ENCODE results near the gene CCDC24.
A peak's percentile ranks its signal among the peaks of the same experiment; 100 is the strongest.

Gene CCDC24

DNA sequence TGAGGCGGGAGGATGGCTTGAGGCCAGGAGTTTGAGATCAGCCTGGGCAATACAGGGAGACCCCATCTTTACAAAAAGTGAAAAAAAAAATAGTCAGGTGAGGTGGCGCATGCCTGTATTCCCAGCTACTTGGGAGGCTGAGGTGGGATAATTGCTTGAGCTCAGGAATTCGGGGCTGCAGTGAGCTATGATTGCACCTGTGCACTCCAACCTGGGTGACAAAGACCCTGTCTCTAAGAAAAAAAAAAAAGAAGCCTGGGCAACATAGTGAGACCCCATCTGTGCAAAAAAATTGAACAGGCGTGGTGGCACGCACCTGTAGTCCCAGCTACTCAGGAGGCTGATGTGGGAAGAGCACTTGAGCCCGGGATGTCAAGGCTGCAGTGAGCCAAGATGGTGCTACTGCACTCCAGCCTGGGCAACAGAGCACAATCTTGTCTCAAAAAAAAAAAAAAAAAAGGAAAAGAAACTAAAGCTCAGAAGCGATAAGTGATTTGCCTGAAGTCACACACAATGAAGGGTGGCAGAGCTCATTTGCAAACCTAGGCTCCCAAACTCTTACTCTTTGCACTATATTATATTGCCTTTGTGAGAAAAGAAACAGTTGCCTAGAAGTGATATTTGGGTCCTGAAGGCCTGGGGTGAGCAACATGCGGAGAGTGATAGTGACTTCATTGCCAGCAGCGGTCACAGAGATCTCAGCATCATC, 2.0 kb downstream of the CCDC24 start:
- Histone ChIP-seq H3K9me3 (ENCODE audit: insufficient read depth, low read depth, low read length) (no peaks in the 10 kb centered on the region), H2AFZ (ENCODE audit: low read length) (no peak overlapping the region), H3K79me2 (ENCODE audit: insufficient read depth, low read length) (no peaks in the 10 kb centered on the region), H3K36me3 (ENCODE audit: insufficient read depth, low read length) (no peaks in the 10 kb centered on the region), H3K4me2 (ENCODE audit: low read depth, low read length, poor library complexity, severe bottlenecking) (no peak overlapping the region), H3F3A (ENCODE audit: low read depth) (no peaks in the 10 kb centered on the region), H3K9me2 (replicated peaks; ENCODE audit: low read depth, low read length) (no peaks in the 10 kb centered on the region), H3K9ac (ENCODE audit: low read depth, low read length, poor library complexity, severe bottlenecking) (no peak overlapping the region), H4K20me1 (ENCODE audit: insufficient read depth, low read length, poor library complexity, severe bottlenecking) (no peaks in the 10 kb centered on the region), H3K27me3 (ENCODE audit: insufficient read depth, low read length, poor library complexity, severe bottlenecking) (no peaks in the 10 kb centered on the region), H3K4me1 (ENCODE audit: insufficient read depth, low read length, poor library complexity, severe bottlenecking) (peaks cover 10% of the 10 kb centered on the region), H3K4me3 (ENCODE audit: low read length, poor library complexity, severe bottlenecking) (no peak overlapping the region)
- no peak for TF ChIP-seq EZH2phosphoT487 (IDR thresholded peaks at IDR 0.05; ENCODE audit: borderline replicate concordance)
- TF ChIP-seq, protein P1, sequence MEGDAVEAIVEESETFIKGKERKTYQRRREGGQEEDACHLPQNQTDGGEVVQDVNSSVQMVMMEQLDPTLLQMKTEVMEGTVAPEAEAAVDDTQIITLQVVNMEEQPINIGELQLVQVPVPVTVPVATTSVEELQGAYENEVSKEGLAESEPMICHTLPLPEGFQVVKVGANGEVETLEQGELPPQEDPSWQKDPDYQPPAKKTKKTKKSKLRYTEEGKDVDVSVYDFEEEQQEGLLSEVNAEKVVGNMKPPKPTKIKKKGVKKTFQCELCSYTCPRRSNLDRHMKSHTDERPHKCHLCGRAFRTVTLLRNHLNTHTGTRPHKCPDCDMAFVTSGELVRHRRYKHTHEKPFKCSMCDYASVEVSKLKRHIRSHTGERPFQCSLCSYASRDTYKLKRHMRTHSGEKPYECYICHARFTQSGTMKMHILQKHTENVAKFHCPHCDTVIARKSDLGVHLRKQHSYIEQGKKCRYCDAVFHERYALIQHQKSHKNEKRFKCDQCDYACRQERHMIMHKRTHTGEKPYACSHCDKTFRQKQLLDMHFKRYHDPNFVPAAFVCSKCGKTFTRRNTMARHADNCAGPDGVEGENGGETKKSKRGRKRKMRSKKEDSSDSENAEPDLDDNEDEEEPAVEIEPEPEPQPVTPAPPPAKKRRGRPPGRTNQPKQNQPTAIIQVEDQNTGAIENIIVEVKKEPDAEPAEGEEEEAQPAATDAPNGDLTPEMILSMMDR (conservative IDR thresholded peaks at IDR 0.05; ENCODE audit: low read length): no peak

- Histone ChIP-seq H3K9ac (ENCODE audit: low read depth, low read length, poor library complexity, severe bottlenecking) (no peak overlapping the region), H3K9me3 (ENCODE audit: insufficient read depth, low read depth, low read length) (no peaks in the 10 kb centered on the region), H2AFZ (ENCODE audit: low read length) (no peak overlapping the region), H3F3A (ENCODE audit: low read depth) (no peaks in the 10 kb centered on the region), H3K36me3 (ENCODE audit: insufficient read depth, low read length) (no peaks in the 10 kb centered on the region), H3K9me2 (replicated peaks; ENCODE audit: low read depth, low read length) (no peaks in the 10 kb centered on the region), H3K4me2 (ENCODE audit: low read depth, low read length, poor library complexity, severe bottlenecking) (no peak overlapping the region), H4K20me1 (ENCODE audit: insufficient read depth, low read length, poor library complexity, severe bottlenecking) (no peaks in the 10 kb centered on the region), H3K4me1 (ENCODE audit: insufficient read depth, low read length, poor library complexity, severe bottlenecking) (peaks cover 10% of the 10 kb centered on the region), H3K79me2 (ENCODE audit: insufficient read depth, low read length) (no peaks in the 10 kb centered on the region), H3K4me3 (ENCODE audit: low read length, poor library complexity, severe bottlenecking) (no peak overlapping the region), H3K27me3 (ENCODE audit: insufficient read depth, low read length, poor library complexity, severe bottlenecking) (no peaks in the 10 kb centered on the region)
- no peak for TF ChIP-seq EZH2phosphoT487 (IDR thresholded peaks at IDR 0.05; ENCODE audit: borderline replicate concordance)
- TF ChIP-seq, protein P1 (conservative IDR thresholded peaks at IDR 0.05; ENCODE audit: low read length): no peak
Observed at GRCh38 chr1:43994071-43994470, 2.7 kb downstream of the CCDC24 start.

- Histone ChIP-seq H3K9me2 (replicated peaks; ENCODE audit: low read depth, low read length) (no peaks in the 10 kb centered on the region), H3K9ac (ENCODE audit: low read depth, low read length, poor library complexity, severe bottlenecking) (no peak overlapping the region), H3K27me3 (ENCODE audit: insufficient read depth, low read length, poor library complexity, severe bottlenecking) (no peaks in the 10 kb centered on the region), H3K9me3 (ENCODE audit: insufficient read depth, low read depth, low read length) (no peaks in the 10 kb centered on the region), H4K20me1 (ENCODE audit: insufficient read depth, low read length, poor library complexity, severe bottlenecking) (no peaks in the 10 kb centered on the region), H3K4me1 (ENCODE audit: insufficient read depth, low read length, poor library complexity, severe bottlenecking) (peaks cover 10% of the 10 kb centered on the region), H3F3A (ENCODE audit: low read depth) (no peaks in the 10 kb centered on the region), H3K4me3 (ENCODE audit: low read length, poor library complexity, severe bottlenecking) (no peak overlapping the region), H3K4me2 (ENCODE audit: low read depth, low read length, poor library complexity, severe bottlenecking) (no peak overlapping the region), H3K36me3 (ENCODE audit: insufficient read depth, low read length) (no peaks in the 10 kb centered on the region), H3K79me2 (ENCODE audit: insufficient read depth, low read length) (no peaks in the 10 kb centered on the region), H2AFZ (ENCODE audit: low read length) (no peak overlapping the region)
- TF ChIP-seq, protein P1 (conservative IDR thresholded peaks at IDR 0.05; ENCODE audit: low read length): peak; percentile 63
- no peak for TF ChIP-seq EZH2phosphoT487 (IDR thresholded peaks at IDR 0.05; ENCODE audit: borderline replicate concordance)
Observed at GRCh38 chr1:43994794-43995790, 3.7 kb downstream of the CCDC24 start.

Measured in Loucy (cell line).